ENCODE data around the gene CDC16. TPM values are rescaled to one million over a fixed set of nuclear protein-coding genes. Genes with fewer than 3 reads are reported as not detected.

CDC16 gene
- total and polyA plus RNA-seq, 9 of the 15 experiments (the other 6 are each of a cell fraction or from before 2014, with no cell fraction given), result 23.2 to 102 (median 51.6) TPM

- TF ChIP-seq, protein P1, sequence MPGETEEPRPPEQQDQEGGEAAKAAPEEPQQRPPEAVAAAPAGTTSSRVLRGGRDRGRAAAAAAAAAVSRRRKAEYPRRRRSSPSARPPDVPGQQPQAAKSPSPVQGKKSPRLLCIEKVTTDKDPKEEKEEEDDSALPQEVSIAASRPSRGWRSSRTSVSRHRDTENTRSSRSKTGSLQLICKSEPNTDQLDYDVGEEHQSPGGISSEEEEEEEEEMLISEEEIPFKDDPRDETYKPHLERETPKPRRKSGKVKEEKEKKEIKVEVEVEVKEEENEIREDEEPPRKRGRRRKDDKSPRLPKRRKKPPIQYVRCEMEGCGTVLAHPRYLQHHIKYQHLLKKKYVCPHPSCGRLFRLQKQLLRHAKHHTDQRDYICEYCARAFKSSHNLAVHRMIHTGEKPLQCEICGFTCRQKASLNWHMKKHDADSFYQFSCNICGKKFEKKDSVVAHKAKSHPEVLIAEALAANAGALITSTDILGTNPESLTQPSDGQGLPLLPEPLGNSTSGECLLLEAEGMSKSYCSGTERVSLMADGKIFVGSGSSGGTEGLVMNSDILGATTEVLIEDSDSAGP (CRISPR knock-in tag; IDR thresholded peaks at IDR 0.05), result no peak
- TF ChIP-seq EHMT2 (IDR thresholded peaks at IDR 0.05) (0 out of 2 replicates have a peak, but pooled peaks have one; percentile 28), TRIM24 (IDR thresholded peaks at IDR 0.05) (no peak), ARID3A (IDR thresholded peaks at IDR 0.05; ENCODE audit: borderline replicate concordance, low read depth, low read length) (no peak), KDM2B (CRISPR knock-in tag; IDR thresholded peaks at IDR 0.05) (no peak), ARID1B (IDR thresholded peaks at IDR 0.05) (0 out of 2 replicates have a peak, but pooled peaks have one; percentile 14), RCOR1 (IDR thresholded peaks at IDR 0.05; ENCODE audit: borderline replicate concordance in 1 of 2, low read depth in 2 of 2, low read length in 2 of 2) (peak in 1 of 2 experiments; percentile 34; a peak in 1 of 4 replicates), ZNF717 (CRISPR knock-in tag; IDR thresholded peaks at IDR 0.05) (no peak), GTF2F1 (IDR thresholded peaks at IDR 0.05; ENCODE audit: low read depth, low read length) (no peak), ZNF165 (CRISPR knock-in tag; IDR thresholded peaks at IDR 0.05; ENCODE audit: borderline replicate concordance) (no peak), CBFB (CRISPR knock-in tag; IDR thresholded peaks at IDR 0.05) (no peak), STAT5B (CRISPR knock-in tag; IDR thresholded peaks at IDR 0.05) (no peak), GTF2A2 (tag; IDR thresholded peaks at IDR 0.05) (no peak), DPF2 (IDR thresholded peaks at IDR 0.05) (peak; percentile 46; the same call in 1 of the 2 replicates), ZKSCAN8 (CRISPR knock-in tag; IDR thresholded peaks at IDR 0.05) (no peak), EWSR1 (IDR thresholded peaks at IDR 0.05; ENCODE audit: borderline replicate concordance, low read depth, partially characterized antibody) (no peak), HCFC1 (IDR thresholded peaks at IDR 0.05; ENCODE audit: low read depth, low read length) (no peak), FOXK2 (conservative IDR thresholded peaks at IDR 0.05 in 1 of 2, IDR thresholded peaks at IDR 0.05 in 1 of 2; ENCODE audit: low read depth in 2 of 2) (peak in 1 of 2 experiments; percentile 20; a peak in 1 of 4 replicates), CSDE1 (IDR thresholded peaks at IDR 0.05) (no peak)
- TF ChIP-seq, protein P2, sequence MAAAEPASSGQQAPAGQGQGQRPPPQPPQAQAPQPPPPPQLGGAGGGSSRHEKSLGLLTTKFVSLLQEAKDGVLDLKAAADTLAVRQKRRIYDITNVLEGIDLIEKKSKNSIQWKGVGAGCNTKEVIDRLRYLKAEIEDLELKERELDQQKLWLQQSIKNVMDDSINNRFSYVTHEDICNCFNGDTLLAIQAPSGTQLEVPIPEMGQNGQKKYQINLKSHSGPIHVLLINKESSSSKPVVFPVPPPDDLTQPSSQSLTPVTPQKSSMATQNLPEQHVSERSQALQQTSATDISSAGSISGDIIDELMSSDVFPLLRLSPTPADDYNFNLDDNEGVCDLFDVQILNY (CRISPR knock-in tag; IDR thresholded peaks at IDR 0.05), result no peak
- TF ChIP-seq, protein P3, sequence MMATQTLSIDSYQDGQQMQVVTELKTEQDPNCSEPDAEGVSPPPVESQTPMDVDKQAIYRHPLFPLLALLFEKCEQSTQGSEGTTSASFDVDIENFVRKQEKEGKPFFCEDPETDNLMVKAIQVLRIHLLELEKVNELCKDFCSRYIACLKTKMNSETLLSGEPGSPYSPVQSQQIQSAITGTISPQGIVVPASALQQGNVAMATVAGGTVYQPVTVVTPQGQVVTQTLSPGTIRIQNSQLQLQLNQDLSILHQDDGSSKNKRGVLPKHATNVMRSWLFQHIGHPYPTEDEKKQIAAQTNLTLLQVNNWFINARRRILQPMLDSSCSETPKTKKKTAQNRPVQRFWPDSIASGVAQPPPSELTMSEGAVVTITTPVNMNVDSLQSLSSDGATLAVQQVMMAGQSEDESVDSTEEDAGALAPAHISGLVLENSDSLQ (IDR thresholded peaks at IDR 0.05), result peak; percentile 51
- TF ChIP-seq, protein P4, sequence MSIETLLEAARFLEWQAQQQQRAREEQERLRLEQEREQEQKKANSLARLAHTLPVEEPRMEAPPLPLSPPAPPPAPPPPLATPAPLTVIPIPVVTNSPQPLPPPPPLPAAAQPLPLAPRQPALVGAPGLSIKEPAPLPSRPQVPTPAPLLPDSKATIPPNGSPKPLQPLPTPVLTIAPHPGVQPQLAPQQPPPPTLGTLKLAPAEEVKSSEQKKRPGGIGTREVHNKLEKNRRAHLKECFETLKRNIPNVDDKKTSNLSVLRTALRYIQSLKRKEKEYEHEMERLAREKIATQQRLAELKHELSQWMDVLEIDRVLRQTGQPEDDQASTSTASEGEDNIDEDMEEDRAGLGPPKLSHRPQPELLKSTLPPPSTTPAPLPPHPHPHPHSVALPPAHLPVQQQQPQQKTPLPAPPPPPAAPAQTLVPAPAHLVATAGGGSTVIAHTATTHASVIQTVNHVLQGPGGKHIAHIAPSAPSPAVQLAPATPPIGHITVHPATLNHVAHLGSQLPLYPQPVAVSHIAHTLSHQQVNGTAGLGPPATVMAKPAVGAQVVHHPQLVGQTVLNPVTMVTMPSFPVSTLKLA (conservative IDR thresholded peaks at IDR 0.05), result peak; percentile 56 to 78
Measured at GRCh38 chr13:114283576-114283975, 48.9 kb downstream of the CDC16 start (continued).
